TTC549 (cell line): Measurements from ENCODE around the gene IL1RL2.

ENCODE experiments used
- FAIRE-seq: peaks from 2 replicates; lab custom pipeline; 2012; peaks lifted over from hg19 to GRCh38; lab: Jason Lieb, UNC

The IL1RL2 gene

DNA sequence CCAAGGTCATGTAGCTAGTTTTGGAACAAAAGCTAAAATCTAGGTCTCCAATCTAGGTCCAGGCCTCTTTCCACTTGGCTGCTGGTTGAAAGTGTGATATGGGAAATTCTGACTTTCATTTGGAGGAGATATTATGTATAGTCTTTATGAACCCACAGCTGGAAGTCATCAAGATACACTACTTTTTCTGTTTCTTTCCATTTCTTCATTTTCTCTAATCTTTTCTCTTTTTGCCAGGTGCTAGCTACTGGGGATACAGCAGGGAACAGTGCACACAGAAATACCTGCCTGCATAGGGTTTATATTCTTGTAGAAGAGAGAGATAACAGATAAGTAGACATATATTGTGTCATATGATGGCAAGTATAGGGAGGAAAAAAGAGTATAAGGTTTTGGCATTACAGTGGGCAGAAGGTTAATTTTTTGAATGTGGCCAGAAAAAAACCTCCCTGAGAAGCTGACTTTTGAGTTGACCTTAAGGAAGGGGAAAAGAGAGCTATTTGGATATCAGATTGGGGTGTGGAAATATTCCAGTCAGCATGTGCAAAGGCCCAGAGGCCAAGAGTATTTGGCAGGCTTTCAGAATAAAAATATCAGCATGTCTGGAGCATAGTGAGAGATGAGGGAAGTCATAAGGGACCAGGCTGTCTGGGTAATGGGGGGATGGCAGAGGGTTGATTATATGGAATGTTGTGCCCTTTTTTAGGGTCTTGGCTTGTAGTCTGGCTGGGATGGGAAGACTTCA lies 28.6 kb upstream of the IL1RL2 start:
- FAIRE-seq, result no peak

DNA sequence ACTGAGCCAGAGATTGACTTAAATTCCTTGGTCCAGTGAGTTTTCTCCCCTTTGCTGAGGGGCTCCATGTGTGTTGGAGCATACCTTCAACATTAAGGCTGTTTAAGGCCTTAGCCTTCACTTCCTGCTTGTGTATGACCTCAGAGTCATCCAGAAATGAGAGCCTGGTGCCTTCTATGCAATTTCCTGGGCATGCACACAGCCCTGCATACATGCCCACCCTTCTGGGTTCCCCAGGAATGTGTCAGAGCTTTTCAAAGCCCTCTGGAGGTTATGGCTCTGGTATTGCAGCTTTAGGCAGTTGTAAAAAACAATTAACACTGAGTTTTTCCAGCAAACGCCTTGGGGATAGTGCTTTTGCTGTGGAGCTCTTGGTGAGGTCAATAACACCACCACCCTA lies 27.5 kb upstream of the IL1RL2 start:
- FAIRE-seq, result no peak

DNA sequence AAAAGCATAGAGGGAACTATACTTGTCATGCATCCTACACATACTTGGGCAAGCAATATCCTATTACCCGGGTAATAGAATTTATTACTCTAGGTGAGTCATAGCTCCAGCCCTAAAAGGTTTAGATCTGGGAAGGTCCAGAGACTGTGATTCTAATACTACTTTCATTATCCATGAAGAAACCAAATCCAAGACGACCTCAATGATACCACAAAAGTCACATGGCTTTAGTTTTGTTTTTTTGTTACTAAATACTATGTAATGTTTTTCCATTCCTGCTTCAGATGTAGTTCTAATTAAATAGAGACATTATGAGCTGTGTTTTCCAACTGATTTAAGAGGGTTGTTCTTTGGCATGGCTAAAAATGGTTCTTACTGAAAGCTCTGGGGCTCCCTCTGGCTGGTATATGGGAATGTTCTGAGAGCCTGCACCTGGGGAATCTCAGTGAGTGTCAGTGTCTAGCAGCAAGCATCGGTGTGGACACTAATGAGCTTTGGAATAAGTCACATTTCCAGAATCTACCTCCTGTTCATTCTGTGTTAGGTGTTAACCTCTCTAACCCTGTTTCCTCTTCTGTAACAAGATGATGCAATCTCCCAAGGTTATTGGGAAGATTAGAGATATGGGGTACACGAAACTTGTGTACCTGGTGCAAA lies 20.5 kb upstream of the IL1RL2 start:
- no peak for FAIRE-seq

DNA sequence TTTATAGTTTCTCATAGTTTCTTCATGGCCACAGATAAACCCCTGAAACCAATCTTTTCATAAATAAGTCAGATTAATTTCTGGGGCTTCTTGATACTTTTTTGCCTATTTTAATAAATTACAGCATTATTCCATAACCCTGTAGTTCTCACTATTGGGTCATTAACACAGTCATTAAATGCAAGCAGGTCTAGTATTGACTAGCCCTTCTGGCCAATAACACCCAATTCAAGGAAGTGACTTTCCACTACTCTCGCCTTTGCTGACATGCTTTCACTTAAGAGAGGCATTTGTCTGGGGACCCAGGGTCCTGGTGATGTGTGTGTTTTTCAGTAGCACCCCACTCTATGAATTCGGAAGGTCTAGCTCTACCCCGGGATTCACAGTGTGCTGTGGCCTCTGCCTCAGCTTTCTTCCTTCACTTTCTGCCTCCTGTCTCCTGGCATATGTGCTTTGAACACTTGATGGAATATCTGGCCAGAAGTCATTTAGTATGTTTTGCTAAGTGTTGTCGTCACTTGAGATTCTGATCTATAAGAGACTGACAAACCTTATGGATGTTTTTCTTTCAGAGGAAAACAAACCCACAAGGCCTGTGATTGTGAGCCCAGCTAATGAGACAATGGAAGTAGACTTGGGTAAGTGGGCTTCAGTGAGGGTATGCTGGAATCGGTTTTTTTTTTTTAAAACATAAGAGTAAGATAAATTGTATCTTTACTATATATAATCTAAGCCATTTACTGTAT lies 18.6 kb upstream of the IL1RL2 start:
- FAIRE-seq, result no peak

DNA sequence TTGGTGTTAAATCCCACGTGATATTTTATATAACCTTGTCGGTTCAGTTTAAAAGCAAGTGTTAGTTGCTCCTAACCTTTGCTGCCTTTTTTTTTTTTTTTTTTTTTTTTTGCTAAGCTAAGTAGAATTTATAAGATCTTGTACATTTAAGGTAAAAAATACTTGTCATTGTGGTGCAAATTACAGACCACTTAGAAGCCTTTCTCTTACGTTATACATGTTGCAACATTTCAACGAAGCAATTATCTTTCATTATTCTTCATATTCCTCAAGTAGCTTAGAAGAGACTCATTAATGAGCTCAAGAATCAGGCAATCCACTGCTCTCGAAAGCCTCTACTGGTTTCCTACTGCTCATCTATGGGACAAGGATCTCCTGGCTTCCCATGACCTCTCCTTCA lies 14.9 kb upstream of the IL1RL2 start:
- no peak for FAIRE-seq

DNA sequence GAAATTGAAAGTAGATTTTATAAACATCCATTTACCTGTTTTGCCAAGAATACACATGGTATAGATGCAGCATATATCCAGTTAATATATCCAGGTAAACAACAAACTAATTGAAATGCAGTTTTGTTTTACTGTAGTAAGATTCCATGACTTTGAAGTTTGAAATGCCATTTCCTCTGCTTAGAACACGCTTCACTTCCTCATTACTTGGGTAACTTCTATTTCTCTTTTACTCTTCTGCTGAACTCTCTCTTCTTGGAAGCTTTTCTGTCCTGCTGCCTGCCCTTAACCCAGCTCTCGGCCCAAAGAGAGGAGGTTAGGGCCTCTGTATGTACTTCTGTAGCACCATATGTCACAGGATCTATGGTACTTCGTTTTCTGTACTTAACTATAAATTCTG lies 14.1 kb upstream of the IL1RL2 start:
- no peak for FAIRE-seq

DNA sequence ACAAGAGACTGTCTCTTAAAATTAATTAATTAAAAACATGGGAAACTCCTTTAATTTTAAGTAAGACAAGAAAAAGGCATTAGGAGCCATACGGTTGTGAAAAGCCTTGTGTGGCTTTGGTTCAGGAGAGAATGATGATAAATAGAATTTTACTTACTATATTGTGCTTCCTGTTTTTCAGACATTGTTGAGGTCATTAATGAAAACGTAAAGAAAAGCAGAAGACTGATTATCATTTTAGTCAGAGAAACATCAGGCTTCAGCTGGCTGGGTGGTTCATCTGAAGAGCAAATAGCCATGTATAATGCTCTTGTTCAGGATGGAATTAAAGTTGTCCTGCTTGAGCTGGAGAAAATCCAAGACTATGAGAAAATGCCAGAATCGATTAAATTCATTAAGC lies 10.7 kb upstream of the IL1RL2 start:
- FAIRE-seq, result no peak

DNA sequence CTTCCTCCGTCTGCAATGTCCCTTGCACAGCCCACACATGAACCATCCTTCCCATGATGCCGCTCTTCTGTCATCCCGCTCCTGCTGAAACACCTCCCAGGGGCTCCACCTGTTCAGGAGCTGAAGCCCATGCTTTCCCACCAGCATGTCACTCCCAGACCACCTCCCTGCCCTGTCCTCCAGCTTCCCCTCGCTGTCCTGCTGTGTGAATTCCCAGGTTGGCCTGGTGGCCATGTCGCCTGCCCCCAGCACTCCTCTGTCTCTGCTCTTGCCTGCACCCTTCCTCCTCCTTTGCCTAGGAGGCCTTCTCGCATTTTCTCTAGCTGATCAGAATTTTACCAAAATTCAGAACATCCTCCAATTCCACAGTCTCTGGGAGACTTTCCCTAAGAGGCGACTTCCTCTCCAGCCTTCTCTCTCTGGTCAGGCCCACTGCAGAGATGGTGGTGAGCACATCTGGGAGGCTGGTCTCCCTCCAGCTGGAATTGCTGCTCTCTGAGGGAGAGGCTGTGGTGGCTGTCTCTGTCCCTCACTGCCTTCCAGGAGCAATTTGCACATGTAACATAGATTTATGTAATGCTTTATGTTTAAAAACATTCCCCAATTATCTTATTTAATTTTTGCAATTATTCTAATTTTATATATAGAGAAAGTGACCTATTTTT lies 8.9 kb upstream of the IL1RL2 start:
- no peak for FAIRE-seq

DNA sequence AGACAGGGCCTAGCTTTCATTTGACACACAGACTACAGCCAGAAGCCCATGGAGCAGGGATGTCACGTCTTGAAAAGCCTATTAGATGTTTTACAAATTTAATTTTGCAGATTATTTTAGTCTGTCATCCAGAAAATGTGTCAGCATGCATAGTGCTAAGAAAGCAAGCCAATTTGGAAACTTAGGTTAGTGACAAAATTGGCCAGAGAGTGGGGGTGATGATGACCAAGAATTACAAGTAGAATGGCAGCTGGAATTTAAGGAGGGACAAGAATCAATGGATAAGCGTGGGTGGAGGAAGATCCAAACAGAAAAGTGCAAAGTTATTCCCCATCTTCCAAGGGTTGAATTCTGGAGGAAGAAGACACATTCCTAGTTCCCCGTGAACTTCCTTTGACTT lies 7.8 kb upstream of the IL1RL2 start:
- no peak for FAIRE-seq

DNA sequence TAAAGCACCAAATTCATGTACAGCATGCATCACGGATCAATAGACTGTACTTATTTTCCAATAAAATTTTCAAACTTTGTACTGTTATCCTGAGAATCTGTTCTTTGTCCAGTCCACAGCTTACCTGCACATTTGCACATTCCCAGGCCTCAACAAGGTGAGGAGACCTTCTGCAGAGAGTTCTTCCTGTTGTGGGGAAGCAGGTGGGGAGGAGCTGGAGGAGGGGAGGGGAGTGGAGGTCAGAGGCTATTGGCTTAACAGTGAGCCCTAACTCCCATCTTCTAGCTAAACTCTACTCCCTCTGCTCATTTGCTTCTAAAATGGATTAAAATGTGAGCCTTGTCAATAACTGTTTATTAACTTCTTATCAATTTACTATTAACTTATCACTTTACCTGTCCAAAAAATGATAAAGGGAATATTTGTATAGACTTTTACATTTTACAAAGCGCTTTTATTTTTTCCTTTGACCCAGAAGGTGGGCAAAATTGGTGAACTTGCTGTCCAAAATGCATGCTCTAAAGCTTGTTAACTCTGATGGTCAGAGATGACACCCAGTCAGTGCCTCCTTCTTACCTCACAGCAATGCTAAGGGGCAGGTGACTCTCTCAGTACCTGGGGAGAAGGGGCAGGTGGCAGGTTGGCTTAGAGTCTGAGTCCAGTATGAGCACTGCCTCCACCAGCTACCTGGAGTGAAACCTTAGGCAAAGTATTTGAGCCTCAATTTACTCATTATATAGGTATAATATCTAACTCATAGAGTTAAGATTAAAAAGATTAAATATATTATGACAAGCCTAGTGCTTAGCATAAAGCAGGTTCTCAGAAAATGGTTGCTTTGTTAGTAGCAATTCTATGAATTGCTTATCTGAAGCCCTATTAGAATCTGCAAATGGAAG lies 6.8 kb upstream of the IL1RL2 start:
- no peak for FAIRE-seq

DNA sequence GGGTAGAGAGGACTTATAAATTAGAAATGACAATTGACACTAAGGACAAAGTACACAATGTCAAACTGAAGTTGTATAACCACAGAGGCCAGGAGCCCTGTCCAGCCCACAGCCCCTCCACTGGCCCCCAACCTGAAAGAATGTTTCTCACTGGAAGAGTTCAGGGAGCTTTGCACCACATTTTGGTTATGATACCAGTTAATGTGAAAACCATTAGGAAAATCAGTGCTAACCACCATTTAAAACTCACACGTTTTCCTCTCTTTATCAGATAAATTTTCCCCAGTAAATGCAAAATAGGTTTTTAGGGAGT lies 6.2 kb upstream of the IL1RL2 start:
- no peak for FAIRE-seq

DNA sequence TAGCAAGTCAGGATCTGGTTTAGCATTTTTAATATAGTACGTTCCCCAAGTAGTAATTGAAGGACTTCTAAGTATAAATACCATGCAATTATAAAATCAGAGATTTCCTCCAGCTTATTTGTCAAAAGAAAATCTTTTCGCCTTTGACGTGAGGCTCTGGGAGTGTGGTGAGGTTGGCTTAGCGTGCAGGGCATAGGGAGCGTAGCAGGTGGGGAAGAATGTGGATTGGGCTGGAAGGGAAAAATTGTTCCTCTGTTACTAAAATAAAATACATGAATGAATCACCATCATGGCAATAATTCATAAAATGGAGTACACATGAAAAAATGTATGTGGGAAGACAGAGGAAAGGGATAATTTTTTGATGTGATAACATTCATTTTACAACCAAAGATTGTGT lies 5.4 kb upstream of the IL1RL2 start:
- FAIRE-seq, result no peak

DNA sequence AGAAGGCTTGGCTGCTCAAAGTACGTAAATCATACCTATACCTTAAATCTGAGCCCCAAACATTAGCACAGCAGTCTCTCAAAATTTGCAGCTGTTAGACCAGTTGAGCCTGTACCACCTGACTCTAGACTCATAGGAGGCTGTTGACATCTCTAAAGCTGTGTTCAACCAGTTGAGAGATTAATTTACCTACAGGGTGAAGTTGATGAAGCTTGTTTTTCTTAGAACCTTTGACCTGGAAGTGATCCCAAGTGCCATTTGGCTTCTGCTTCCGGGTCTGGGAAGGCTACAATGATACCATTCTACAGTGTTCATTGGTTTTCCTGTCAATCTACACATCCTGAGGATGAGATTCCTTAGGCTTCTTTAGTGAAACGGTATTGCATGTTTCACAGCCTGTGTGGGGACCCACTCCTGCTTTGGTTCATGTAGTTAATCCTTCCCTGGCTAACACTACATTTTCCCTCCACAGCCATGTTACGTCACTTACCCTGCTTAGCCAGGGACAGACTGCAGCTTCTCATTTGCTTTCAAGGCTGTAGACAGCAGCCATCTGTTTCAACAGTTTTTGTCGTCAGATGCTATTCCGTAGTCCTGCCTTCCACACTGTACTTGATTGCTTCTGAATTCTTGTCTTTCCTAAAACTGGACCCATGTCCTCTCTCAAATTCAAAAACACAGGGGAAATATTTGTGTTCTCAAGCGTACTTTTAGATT lies 4.7 kb upstream of the IL1RL2 start:
- FAIRE-seq, result no peak

DNA sequence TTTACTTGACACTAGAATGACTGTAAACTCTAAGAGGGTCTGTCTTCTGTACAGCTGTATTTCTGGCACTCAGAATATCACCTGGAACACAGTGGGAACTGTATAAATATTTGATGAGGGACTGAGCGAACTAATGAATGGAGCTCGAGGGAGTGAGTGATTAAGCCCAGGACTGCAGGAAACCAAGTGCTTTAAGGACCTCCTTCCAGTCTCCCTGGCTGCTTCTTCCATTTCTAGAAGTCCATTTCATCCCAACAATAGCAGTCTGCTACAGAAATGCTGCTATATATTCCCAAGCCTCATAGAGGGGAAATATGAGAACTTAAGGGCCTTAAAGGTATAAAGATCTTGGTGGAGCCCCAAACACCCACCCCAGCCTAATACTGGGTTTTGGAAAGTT lies 2.8 kb upstream of the IL1RL2 start:
- no peak for FAIRE-seq

DNA sequence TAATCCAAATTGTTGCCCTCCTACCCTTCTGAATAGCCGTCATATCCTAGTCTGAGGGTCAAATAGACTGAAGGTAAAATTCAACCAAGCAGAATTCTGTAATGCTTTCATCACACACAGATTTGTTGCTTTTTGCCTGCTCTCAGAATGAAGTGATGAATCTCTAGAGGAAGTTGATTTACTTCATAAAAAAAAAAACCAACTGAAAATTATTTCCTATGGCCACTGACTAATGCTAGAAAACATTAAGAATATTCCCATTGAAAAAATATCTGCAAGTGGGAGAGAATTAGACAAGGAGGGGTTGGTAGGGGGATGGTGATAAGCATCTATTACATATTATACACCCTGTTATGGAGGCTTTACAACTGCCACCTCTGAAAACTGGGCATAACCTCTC lies 2.3 kb upstream of the IL1RL2 start:
- no peak for FAIRE-seq

DNA sequence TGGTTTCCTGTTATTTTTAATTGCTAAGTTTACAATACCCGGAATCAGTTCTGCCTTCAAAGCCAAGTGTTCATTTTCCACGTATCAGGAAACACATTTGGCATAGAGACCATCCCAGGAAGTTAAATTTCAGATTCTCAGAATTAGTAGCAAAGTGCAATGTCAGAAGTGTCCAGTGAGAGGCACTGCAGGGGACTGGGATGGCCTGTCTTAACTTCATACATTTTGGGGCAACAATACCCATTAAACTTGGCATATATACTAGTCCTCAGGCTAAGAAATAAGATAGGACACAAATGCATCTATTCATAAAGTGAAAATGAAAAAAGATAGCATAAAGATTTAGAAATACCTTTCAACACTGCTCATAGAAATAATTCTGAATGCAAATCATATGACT lies 1.5 kb upstream of the IL1RL2 start:
- FAIRE-seq, result no peak

DNA sequence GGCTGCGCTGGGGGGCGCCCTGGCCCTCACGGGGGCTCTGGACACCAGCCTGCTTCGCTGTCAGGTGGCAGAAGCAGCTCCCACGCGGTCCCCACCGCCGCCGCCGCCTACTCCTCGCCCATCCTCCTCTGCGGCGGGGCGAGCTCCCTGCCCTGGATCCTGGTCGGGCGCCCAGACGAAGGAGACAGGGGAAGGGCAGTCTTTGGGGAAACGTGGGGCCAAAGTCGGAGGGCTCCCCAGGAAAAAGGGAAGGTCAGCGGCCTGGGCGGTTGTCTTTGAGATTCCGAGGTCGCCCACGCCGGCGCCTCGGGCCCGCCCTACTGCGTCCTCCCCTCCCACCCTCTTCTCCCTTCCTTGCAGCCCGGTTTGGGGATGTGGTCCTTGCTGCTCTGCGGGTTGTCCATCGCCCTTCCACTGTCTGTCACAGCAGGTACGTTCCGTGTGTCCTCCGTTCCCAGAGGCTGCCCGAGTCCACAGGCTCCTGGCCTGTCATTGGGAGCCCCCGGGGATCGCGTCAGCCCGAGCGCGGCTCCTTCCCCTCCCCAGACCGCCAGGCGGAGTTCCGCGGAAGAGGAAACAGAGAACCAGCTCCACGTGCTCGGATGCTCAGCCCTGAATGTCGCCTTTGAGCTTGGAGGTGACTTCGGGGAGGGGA lies 800 bp downstream of the IL1RL2 start:
- FAIRE-seq, result no peak

DNA sequence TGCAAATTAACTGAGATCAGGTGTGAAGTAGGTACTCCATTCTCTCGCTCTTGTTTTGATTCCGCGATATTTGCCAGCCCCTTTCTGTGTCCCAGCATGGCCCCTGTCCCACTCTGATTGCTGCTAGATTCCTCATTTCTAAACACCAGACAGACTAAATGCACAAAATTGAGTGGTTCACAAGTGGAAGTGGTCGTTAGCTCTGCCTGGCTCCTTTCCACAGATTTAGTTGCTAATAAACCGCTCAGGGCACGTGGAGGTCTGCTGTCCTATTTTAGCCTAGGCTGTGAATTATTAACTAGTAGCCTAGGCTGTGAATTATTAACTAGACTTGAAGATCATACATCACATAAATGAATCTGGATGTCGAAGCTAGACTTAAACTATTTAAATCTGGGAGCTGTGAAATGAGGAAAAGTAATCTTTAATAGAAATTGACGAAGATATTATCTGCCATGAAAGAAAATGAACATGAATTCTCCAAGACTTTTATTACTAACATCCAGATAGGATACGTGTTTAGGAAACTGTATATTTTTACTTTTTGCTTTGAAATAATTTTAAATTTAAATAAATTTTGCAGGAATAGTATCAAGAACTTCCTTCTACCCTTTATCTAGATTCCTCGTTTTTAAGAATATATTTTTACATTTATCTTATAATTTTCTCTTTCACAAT lies 3.7 kb downstream of the IL1RL2 start:
- FAIRE-seq, result no peak

DNA sequence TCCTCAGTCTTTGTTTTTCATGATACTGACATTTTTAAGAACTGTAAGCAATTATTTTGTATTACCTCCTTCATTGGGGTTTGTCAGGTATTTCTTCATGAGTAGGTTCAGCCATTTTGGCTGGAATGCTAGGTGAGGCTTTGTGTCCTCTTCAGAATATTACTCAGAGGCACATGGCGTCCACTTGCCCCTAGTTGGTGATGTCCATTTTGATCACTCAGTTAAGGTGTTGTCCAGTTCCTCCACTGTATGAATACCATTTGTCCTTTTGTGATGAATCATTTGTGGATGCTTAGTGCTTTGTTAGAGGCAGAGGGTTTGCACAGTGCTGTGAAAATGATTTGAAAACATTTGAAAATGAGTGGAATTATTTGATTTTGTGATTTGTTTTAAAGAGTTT lies 4.7 kb downstream of the IL1RL2 start:
- no peak for FAIRE-seq

DNA sequence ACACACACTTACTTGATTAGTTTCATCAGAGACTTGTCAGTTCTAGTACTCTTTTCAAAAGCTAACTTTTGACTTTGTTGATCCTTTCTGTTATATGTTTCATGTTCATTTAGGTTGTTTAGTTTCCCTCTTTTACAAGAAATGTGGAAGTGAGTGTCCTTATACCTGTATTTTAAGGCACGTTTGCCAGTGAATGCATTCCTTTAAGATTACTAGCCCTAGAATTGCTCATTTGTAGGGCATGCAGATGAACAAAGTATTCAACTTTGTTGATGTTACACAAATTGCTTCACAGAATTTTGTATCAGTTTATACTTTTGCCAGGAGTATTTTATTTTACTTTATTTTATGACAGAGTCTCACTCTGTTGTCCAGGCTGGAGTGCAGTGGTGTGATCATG lies 6.3 kb downstream of the IL1RL2 start:
- no peak for FAIRE-seq
